GM21390 (cell line): ENCODE measurements around the gene SERPINB3.
A peak's percentile ranks its signal among the peaks of the same experiment; 100 is the strongest.
"Not testable (repeated sequence)": the region's sequence is repeated elsewhere in the genome, so short reads cannot be mapped to it uniquely, and the experiment has no call there.

Experiments used
- ATAC-seq: cut with Tn5 transposase; IDR thresholded peaks from one replicate; pipeline ENCODE4 v1.9.1; 2021; ENCODE audit not compliant: unreplicated experiment

Gene SERPINB3

GRCh38 chr18:63648241-63648640, 13.5 kb downstream of the SERPINB3 start:
- no peak for ATAC-seq

DNA sequence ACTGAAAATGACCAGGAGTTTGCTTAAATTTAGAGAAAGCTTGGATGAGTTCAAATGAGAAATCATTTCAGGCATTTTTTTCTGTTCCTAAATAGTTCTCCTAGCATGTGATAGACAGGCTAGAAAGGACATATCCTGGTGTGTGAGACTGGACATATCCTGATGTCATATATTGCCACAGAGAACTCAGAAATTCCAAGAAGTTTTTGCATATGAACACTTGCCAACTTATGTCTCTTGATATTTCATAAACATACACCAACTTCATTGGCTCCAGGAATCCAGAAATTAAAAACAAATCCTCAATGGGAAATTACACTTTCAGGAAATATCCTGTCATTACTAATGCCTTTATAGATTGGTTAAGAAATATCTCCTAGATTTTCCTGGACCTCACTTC, 14.8 kb downstream of the SERPINB3 start:
- no peak for ATAC-seq

DNA sequence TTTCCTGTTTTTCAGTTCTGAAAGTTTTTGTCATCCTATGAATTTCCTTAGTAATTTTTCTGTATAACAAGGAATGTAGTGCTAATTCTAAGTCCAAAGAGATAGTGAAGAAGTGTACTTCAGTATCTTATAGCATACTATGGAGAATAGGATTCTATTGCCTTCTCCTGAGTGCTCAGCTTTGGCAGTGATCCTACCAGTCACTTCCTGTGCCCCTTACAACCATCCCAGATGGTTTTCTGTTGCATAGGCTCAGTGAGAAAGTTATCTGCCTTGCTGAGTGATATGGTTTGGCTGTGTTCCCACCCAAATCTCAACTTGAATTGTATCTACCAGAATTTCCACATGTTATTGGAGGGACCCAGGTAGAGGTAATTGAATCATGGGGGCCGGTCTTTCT, 17.0 kb downstream of the SERPINB3 start:
- not testable (repeated sequence) for ATAC-seq

- ATAC-seq: not testable (repeated sequence)
Observed at GRCh38 chr18:63644142-63644541, 17.6 kb downstream of the SERPINB3 start, which contains the start of gene SERPINB4. TSS of gene SERPINB4 (minus strand) at chr18:63644256. CDS start at chr18:63643577, 679 bp downstream.

DNA sequence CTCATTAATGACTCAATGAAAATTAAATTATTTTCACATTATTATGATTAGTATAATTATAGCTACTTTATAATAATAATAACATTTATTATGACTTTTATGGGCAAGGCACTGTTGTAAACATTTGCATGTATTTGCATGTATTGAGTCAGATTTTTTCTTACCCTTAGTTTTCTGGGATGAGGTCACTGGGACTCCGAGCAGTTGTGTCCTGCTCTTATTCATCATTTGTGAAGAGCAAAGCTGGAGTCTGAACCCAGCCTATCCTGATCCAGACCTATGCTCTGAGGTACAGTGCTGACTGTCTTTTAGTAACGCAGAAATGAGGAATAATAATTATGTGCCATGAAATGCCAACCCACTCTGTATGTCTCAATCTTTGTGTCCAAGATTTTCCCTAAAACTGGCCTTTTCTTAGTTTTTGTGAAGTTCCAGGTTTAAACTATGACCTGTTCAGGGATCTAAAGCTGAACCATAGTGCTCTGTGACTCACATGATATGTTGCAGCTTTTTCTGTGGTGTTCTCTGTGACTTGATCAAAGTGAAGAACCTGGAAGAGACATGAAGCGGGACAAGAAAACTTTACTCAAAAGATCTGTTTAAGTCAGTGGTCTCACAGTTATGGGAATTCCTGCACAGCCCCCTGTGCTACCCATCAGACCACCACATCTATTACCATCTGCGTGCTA, 18.9 kb downstream of the SERPINB3 start:
- not testable (repeated sequence) for ATAC-seq

GRCh38 chr18:63641157-63641680, 20.5 kb downstream of the SERPINB3 start:
- ATAC-seq: not testable (repeated sequence)

DNA sequence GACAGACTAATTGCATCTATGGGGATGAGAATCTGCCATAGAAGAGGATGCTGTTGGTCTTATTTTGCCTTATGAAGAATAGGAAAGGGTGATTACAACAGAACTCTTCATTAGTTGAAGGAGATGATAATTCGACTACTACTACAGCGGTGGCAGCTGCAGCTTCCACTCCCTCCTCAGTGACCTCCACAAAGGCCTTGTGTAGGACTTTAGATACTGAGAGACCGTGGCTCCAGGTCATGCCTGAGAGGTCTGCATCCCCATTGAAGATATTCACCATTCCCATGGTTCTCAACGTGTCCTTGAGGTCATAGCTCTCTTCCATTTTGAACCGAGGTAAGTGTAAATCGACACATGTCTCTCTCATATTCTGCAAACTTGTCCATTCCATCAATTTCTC, 24.0 kb downstream of the SERPINB3 start:
- no peak for ATAC-seq

GRCh38 chr18:63627819-63628218, 33.9 kb downstream of the SERPINB3 start:
- no peak for ATAC-seq

GRCh38 chr18:63626431-63626830, 35.3 kb downstream of the SERPINB3 start:
- ATAC-seq: no peak

DNA sequence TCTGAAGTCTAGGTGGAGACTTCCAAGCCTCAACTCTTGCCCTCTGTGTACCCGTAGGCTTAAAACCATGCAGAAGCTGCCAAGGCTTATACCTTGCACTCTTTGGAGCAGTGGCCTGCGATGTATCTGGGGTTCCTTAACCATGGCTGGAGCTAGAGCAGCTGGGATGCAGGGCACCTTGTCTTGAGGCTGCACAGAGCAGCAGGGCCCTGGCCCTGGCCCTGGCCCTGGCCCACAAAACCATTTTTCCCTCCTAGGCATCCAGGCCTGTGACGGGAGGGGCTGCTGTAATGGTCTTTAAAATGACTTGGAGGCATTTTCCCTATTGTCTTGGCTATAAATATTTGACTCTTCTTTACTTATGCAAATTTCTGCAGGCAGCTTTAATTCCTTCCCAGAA, 36.8 kb downstream of the SERPINB3 start:
- no peak for ATAC-seq

DNA sequence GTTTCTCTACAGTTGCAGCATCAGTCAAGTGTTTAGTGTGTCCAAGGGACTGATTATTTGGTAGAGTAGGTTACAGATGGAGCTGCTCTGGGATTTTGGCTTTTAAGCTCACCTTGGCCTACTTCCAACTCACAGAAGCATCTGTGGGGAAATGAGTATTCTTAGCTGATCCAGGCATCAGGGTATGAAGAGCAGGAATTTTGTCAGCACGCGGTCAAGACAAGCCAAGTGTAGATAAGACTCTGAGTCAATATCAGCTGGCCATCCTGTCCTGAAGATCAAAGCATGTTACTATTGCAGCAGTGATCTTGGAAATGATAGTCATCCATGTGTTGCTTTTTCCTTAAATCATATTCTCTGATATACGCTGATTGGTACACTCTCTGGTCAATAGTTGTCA, 42.0 kb downstream of the SERPINB3 start:
- ATAC-seq: no peak

DNA sequence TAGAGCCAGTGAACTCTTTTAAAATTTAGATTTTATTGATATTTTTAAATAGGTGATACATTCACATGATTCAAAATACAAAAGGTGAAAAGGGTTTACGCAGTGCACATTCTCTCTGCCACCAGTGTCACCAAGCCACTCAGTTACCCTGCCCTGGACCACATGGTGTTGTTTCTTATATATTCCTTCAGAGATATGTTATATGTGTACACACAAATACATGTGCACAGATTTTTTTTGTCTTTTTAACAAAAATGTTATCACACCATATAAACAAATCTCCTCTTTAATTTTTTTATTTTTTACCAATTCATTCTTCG, 43.8 kb downstream of the SERPINB3 start:
- no peak for ATAC-seq

DNA sequence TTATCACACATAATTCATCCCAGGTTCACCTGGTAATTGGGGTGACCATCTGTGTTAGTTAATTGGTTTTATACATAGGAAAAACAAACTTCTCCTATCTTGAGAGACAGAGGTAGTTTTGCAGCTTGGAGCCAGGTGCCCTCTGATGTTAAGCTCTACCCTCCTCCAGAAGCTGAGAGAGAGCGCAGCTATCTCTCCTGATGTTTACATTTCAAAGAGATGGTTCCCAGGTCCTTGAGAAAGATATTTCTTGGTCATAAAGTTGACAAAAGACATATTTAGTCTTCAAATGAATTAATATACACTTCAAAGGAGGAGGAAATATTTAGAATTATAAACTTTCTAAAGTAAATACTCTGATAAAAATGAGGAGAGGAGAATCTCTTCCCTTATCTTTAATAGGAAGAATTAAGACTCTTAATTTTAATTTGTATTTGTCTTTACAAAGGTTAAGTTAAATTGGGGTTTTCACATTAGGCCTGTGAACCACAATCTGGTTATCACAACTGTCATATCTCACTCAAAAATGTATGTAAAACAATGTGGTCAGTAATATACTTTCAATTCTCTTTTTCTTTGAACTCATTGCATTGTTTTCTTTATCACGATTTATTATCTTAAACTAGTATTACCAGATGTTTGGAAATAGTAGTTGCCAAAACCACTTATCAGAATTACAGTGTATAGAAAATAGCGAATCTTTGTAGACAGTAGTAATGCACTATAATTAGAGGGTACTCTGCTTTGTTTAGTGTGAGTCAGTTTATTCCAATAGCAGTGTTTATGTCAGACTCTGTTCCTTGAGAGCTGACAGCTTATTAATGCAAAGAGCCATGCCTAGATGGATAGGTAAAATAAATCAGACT, 44.4 kb downstream of the SERPINB3 start:
- peak; percentile 87 for ATAC-seq

GRCh38 chr18:63613420-63613819, 48.3 kb downstream of the SERPINB3 start:
- ATAC-seq: no peak

- ATAC-seq: no peak
Observed at GRCh38 chr18:63606526-63606925, 55.2 kb downstream of the SERPINB3 start.
